ENCODE results near the gene LDLRAD3. TPM values are rescaled to one million over a fixed set of nuclear protein-coding genes. Genes with fewer than 3 reads are reported as not detected.

LDLRAD3 gene
- total RNA-seq, 1 donor from 2014 or later: 10.2 TPM

DNA sequence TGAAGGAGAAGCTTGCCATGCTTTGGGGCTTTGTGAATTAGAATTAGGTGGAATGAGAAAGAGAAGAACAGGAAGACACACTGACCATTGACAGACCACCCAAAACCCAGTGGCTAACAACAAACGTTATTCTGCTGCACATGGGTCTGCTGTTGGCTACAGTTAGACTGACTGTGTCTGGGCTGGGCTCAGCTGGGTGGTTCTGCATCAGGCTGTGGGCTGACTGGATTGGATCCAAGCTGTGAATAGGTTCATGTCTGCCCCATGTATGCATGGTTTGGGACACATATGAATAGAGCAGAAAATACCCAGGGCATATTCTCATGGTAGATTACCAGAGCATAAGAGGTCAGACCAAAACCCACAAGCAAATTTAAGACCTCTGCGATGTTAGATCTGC, 11.7 kb upstream of the LDLRAD3 start:
- Histone ChIP-seq H3K4me3 (ENCODE audit: low read depth, low read length) (no peak overlapping the region), H3K27me3 (ENCODE audit: control insufficient read depth, insufficient read depth, low read length) (no peaks in the 10 kb centered on the region), H3K36me3 (ENCODE audit: control insufficient read depth, insufficient read depth, low read length) (no peaks in the 10 kb centered on the region)
- DNase-seq (ENCODE audit: low read depth): no peak
- TF ChIP-seq CTCF (IDR thresholded peaks at IDR 0.05; ENCODE audit: insufficient read depth, low read length, poor library complexity, severe bottlenecking): no peak

DNA sequence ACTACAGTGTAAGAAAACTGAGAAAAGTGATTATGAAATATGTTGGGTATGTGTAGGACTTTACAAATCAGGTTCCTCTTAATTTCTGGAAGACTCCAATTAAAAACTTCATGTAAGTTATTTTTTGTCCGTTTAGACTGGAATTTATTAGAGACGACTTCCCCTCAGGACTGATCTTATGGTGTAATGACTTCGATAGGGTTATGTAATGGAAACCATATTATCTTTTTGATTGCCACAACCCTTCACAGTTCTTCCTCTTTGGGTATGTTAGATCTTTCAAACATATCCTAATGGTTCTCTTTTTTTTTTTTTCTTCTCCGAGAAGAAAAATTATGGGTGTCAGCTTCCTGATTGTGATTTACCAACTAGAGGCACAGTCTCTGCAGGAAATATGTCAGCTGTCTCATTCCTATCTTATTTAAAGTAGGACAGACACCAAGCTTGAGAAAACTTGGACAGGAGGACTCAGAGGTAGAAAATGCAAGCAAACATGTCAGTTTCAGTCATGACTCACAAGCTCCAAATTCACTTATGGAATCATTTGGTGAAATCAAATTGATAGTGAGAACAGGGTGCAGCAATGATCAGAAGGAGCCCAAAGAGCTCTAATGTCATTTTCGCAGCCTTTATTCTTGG, 11.1 kb upstream of the LDLRAD3 start:
- Histone ChIP-seq H3K36me3 (ENCODE audit: control insufficient read depth, insufficient read depth, low read length) (no peaks in the 10 kb centered on the region), H3K27me3 (ENCODE audit: control insufficient read depth, insufficient read depth, low read length) (no peaks in the 10 kb centered on the region), H3K4me3 (ENCODE audit: low read depth, low read length) (no peak overlapping the region)
- DNase-seq (ENCODE audit: low read depth): no peak
- no peak for TF ChIP-seq CTCF (IDR thresholded peaks at IDR 0.05; ENCODE audit: insufficient read depth, low read length, poor library complexity, severe bottlenecking)

DNA sequence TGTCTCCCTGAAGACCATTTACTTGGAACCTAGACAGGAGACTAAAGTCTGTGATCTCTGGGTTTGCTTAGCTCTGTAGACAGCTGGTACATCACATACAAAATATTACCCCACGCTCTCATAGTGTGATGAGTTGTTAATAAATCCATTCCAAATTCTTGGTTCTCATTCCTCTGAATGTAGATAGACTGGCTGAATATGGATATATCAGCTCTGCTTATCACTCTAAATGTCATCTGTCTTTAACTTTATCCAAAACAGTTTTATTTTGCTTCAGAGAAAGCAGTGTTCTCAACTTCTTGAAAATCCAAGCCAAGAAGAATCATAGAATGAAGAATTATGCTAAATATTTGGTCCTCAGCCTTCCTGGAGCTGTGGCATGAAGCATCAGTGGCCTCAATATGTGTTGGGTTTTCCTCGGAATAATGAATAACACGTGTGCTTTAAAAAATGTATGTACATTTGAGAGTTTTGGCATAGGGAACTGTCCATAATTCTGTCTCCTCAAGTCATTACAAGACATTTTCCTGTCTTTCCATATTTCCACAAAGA, 10.5 kb upstream of the LDLRAD3 start:
- H3K27me3 ChIP-seq (ENCODE audit: control insufficient read depth, insufficient read depth, low read length): no peaks in the 10 kb centered on the region
- no peak for TF ChIP-seq CTCF (IDR thresholded peaks at IDR 0.05; ENCODE audit: insufficient read depth, low read length, poor library complexity, severe bottlenecking)
- no peak overlapping the region for H3K4me3 ChIP-seq (ENCODE audit: low read depth, low read length)
- no peak for DNase-seq (ENCODE audit: low read depth)
- H3K36me3 ChIP-seq (ENCODE audit: control insufficient read depth, insufficient read depth, low read length): no peaks in the 10 kb centered on the region

DNA sequence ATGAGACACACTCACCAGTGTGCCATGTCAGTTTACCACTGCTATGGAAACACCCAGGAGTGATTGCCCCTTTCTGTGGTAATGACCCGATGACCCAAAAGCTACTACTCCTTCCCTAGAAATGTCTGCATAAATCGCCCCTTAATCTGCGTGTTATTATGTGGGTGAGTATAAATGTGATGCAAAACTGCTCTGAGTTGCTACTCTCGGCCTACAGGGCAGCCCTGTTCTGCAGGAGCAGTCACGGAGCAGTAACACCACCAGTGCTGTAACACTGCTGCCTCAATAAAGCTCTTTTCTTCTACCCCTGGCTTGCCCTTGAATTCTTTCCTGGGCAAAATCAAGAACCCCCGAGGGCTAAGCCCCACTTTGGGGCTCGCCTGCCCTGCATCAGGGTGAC, 9.6 kb upstream of the LDLRAD3 start:
- Histone ChIP-seq H3K36me3 (ENCODE audit: control insufficient read depth, insufficient read depth, low read length) (no peaks in the 10 kb centered on the region), H3K4me3 (ENCODE audit: low read depth, low read length) (no peak overlapping the region), H3K27me3 (ENCODE audit: control insufficient read depth, insufficient read depth, low read length) (no peaks in the 10 kb centered on the region)
- no peak for TF ChIP-seq CTCF (IDR thresholded peaks at IDR 0.05; ENCODE audit: insufficient read depth, low read length, poor library complexity, severe bottlenecking)
- DNase-seq (ENCODE audit: low read depth): no peak

- Histone ChIP-seq H3K4me3 (ENCODE audit: low read depth, low read length) (no peak overlapping the region), H3K27me3 (ENCODE audit: control insufficient read depth, insufficient read depth, low read length) (no peaks in the 10 kb centered on the region), H3K36me3 (ENCODE audit: control insufficient read depth, insufficient read depth, low read length) (no peaks in the 10 kb centered on the region)
- DNase-seq (ENCODE audit: low read depth): no peak
- no peak for TF ChIP-seq CTCF (IDR thresholded peaks at IDR 0.05; ENCODE audit: insufficient read depth, low read length, poor library complexity, severe bottlenecking)
These were observed 8.9 kb upstream of the LDLRAD3 start for GRCh38 chr11:35934981-35935380.

DNA sequence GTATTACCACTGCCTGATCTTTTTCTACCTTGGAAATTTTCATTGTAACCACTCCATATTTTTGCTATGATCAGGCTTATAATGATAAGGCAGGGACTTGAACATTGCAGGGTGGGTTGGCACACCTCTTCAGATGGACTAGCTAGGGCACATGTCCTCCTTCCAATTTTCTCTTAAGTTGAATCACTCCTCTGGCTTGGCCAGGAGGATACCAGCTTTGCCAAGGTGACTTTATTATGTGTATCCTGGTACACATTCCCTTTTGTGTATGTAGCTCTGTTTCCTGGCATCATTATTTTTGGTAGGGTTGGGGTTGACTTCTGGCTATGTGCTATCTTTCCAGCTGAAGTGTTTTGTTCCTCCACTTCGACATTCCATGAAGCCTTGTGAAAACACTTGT, 8.5 kb upstream of the LDLRAD3 start:
- DNase-seq (ENCODE audit: low read depth): no peak
- no peaks in the 10 kb centered on the region for H3K36me3 ChIP-seq (ENCODE audit: control insufficient read depth, insufficient read depth, low read length)
- H3K27me3 ChIP-seq (ENCODE audit: control insufficient read depth, insufficient read depth, low read length): no peaks in the 10 kb centered on the region
- no peak for TF ChIP-seq CTCF (IDR thresholded peaks at IDR 0.05; ENCODE audit: insufficient read depth, low read length, poor library complexity, severe bottlenecking)
- H3K4me3 ChIP-seq (ENCODE audit: low read depth, low read length): no peak overlapping the region

All from kidney epithelial cell (primary cell).